ENCODE measurements around the gene IGSF8.

The IGSF8 gene

GRCh38 chr1:160134791-160135572, 36.6 kb upstream of the IGSF8 start:
- no peaks in the 10 kb centered on the region for H3K36me3 ChIP-seq (ENCODE audit: control insufficient read depth in 1 of 2, insufficient read depth in 2 of 2, low read length in 2 of 2)
- no peak overlapping the region for H3K4me3 ChIP-seq (ENCODE audit: low read depth in 1 of 2, low read length in 2 of 2)
- no peaks in the 10 kb centered on the region for H3K9me3 ChIP-seq (ENCODE audit: control insufficient read depth in 1 of 2, low read length in 2 of 2)
- no peak overlapping the region for H3K27ac ChIP-seq (ENCODE audit: low read depth, low read length)
- no peaks in the 10 kb centered on the region for H3K4me1 ChIP-seq (ENCODE audit: control insufficient read depth in 1 of 2, insufficient read depth in 2 of 2, low read length in 2 of 2)
- no peaks in the 10 kb centered on the region for H3K27me3 ChIP-seq (ENCODE audit: control insufficient read depth in 1 of 2, insufficient read depth in 2 of 2, low read length in 2 of 2)
- no peak overlapping the region for H3K9ac ChIP-seq (ENCODE audit: low read depth in 1 of 2, low read length in 2 of 2)

GRCh38 chr1:160133990-160134770, 35.8 kb upstream of the IGSF8 start:
- Histone ChIP-seq H3K9ac (ENCODE audit: low read depth in 1 of 2, low read length in 2 of 2) (no peak overlapping the region), H3K27ac (ENCODE audit: low read depth, low read length) (no peak overlapping the region), H3K9me3 (ENCODE audit: control insufficient read depth in 1 of 2, low read length in 2 of 2) (no peaks in the 10 kb centered on the region), H3K36me3 (ENCODE audit: control insufficient read depth in 1 of 2, insufficient read depth in 2 of 2, low read length in 2 of 2) (no peaks in the 10 kb centered on the region), H3K4me1 (ENCODE audit: control insufficient read depth in 1 of 2, insufficient read depth in 2 of 2, low read length in 2 of 2) (no peaks in the 10 kb centered on the region), H3K27me3 (ENCODE audit: control insufficient read depth in 1 of 2, insufficient read depth in 2 of 2, low read length in 2 of 2) (no peaks in the 10 kb centered on the region), H3K4me3 (ENCODE audit: low read depth in 1 of 2, low read length in 2 of 2) (no peak overlapping the region)

GRCh38 chr1:160131803-160132565, 33.6 kb upstream of the IGSF8 start:
- Histone ChIP-seq H3K4me3 (ENCODE audit: low read depth in 1 of 2, low read length in 2 of 2) (no peak overlapping the region), H3K4me1 (ENCODE audit: control insufficient read depth in 1 of 2, insufficient read depth in 2 of 2, low read length in 2 of 2) (peaks cover 2 to 5% of the 10 kb centered on the region in 2 donors), H3K9me3 (ENCODE audit: control insufficient read depth in 1 of 2, low read length in 2 of 2) (no peaks in the 10 kb centered on the region), H3K36me3 (ENCODE audit: control insufficient read depth in 1 of 2, insufficient read depth in 2 of 2, low read length in 2 of 2) (no peaks in the 10 kb centered on the region), H3K9ac (ENCODE audit: low read depth in 1 of 2, low read length in 2 of 2) (no peak overlapping the region), H3K27ac (ENCODE audit: low read depth, low read length) (no peak overlapping the region), H3K27me3 (ENCODE audit: control insufficient read depth in 1 of 2, insufficient read depth in 2 of 2, low read length in 2 of 2) (no peaks in the 10 kb centered on the region)

GRCh38 chr1:160130939-160131338, 32.5 kb upstream of the IGSF8 start:
- H3K4me1 ChIP-seq (ENCODE audit: control insufficient read depth in 1 of 2, insufficient read depth in 2 of 2, low read length in 2 of 2): peaks cover 2 to 5% of the 10 kb centered on the region in 2 donors
- no peaks in the 10 kb centered on the region for H3K9me3 ChIP-seq (ENCODE audit: control insufficient read depth in 1 of 2, low read length in 2 of 2)
- no peak overlapping the region for H3K27ac ChIP-seq (ENCODE audit: low read depth, low read length)
- H3K4me3 ChIP-seq (ENCODE audit: low read depth in 1 of 2, low read length in 2 of 2): no peak overlapping the region
- no peak overlapping the region for H3K9ac ChIP-seq (ENCODE audit: low read depth in 1 of 2, low read length in 2 of 2)
- no peaks in the 10 kb centered on the region for H3K36me3 ChIP-seq (ENCODE audit: control insufficient read depth in 1 of 2, insufficient read depth in 2 of 2, low read length in 2 of 2)
- no peaks in the 10 kb centered on the region for H3K27me3 ChIP-seq (ENCODE audit: control insufficient read depth in 1 of 2, insufficient read depth in 2 of 2, low read length in 2 of 2)

GRCh38 chr1:160130486-160130885, 32.1 kb upstream of the IGSF8 start:
- no peak overlapping the region for H3K27ac ChIP-seq (ENCODE audit: low read depth, low read length)
- peaks cover 2 to 5% of the 10 kb centered on the region in 2 donors for H3K4me1 ChIP-seq (ENCODE audit: control insufficient read depth in 1 of 2, insufficient read depth in 2 of 2, low read length in 2 of 2)
- H3K36me3 ChIP-seq (ENCODE audit: control insufficient read depth in 1 of 2, insufficient read depth in 2 of 2, low read length in 2 of 2): no peaks in the 10 kb centered on the region
- no peak overlapping the region for H3K9ac ChIP-seq (ENCODE audit: low read depth in 1 of 2, low read length in 2 of 2)
- no peaks in the 10 kb centered on the region for H3K9me3 ChIP-seq (ENCODE audit: control insufficient read depth in 1 of 2, low read length in 2 of 2)
- H3K4me3 ChIP-seq (ENCODE audit: low read depth in 1 of 2, low read length in 2 of 2): no peak overlapping the region
- H3K27me3 ChIP-seq (ENCODE audit: control insufficient read depth in 1 of 2, insufficient read depth in 2 of 2, low read length in 2 of 2): no peaks in the 10 kb centered on the region

GRCh38 chr1:160129966-160130365, 31.5 kb upstream of the IGSF8 start:
- no peak overlapping the region for H3K27ac ChIP-seq (ENCODE audit: low read depth, low read length)
- no peak overlapping the region for H3K4me3 ChIP-seq (ENCODE audit: low read depth in 1 of 2, low read length in 2 of 2)
- no peaks in the 10 kb centered on the region for H3K9me3 ChIP-seq (ENCODE audit: control insufficient read depth in 1 of 2, low read length in 2 of 2)
- H3K4me1 ChIP-seq (ENCODE audit: control insufficient read depth in 1 of 2, insufficient read depth in 2 of 2, low read length in 2 of 2): peaks cover 2 to 5% of the 10 kb centered on the region in 2 donors
- no peaks in the 10 kb centered on the region for H3K27me3 ChIP-seq (ENCODE audit: control insufficient read depth in 1 of 2, insufficient read depth in 2 of 2, low read length in 2 of 2)
- no peak overlapping the region for H3K9ac ChIP-seq (ENCODE audit: low read depth in 1 of 2, low read length in 2 of 2)
- no peaks in the 10 kb centered on the region for H3K36me3 ChIP-seq (ENCODE audit: control insufficient read depth in 1 of 2, insufficient read depth in 2 of 2, low read length in 2 of 2)

GRCh38 chr1:160129558-160129957, 31.1 kb upstream of the IGSF8 start:
- Histone ChIP-seq H3K27ac (ENCODE audit: low read depth, low read length) (no peak overlapping the region), H3K9me3 (ENCODE audit: control insufficient read depth in 1 of 2, low read length in 2 of 2) (no peaks in the 10 kb centered on the region), H3K27me3 (ENCODE audit: control insufficient read depth in 1 of 2, insufficient read depth in 2 of 2, low read length in 2 of 2) (no peaks in the 10 kb centered on the region), H3K36me3 (ENCODE audit: control insufficient read depth in 1 of 2, insufficient read depth in 2 of 2, low read length in 2 of 2) (no peaks in the 10 kb centered on the region), H3K4me3 (ENCODE audit: low read depth in 1 of 2, low read length in 2 of 2) (no peak overlapping the region), H3K4me1 (ENCODE audit: control insufficient read depth in 1 of 2, insufficient read depth in 2 of 2, low read length in 2 of 2) (peaks cover 2 to 5% of the 10 kb centered on the region in 2 donors), H3K9ac (ENCODE audit: low read depth in 1 of 2, low read length in 2 of 2) (no peak overlapping the region)

GRCh38 chr1:160129046-160129445, 30.6 kb upstream of the IGSF8 start:
- Histone ChIP-seq H3K9ac (ENCODE audit: low read depth in 1 of 2, low read length in 2 of 2) (no peak overlapping the region), H3K27ac (ENCODE audit: low read depth, low read length) (no peak overlapping the region)

GRCh38 chr1:160128636-160129035, 30.2 kb upstream of the IGSF8 start:
- Histone ChIP-seq H3K36me3 (ENCODE audit: control insufficient read depth in 1 of 2, insufficient read depth in 2 of 2, low read length in 2 of 2) (no peaks in the 10 kb centered on the region), H3K9me3 (ENCODE audit: control insufficient read depth in 1 of 2, low read length in 2 of 2) (no peaks in the 10 kb centered on the region), H3K9ac (ENCODE audit: low read depth in 1 of 2, low read length in 2 of 2) (no peak overlapping the region), H3K4me3 (ENCODE audit: low read depth in 1 of 2, low read length in 2 of 2) (no peak overlapping the region), H3K27me3 (ENCODE audit: control insufficient read depth in 1 of 2, insufficient read depth in 2 of 2, low read length in 2 of 2) (no peaks in the 10 kb centered on the region), H3K4me1 (ENCODE audit: control insufficient read depth in 1 of 2, insufficient read depth in 2 of 2, low read length in 2 of 2) (peaks cover 2 to 5% of the 10 kb centered on the region in 2 donors), H3K27ac (ENCODE audit: low read depth, low read length) (no peak overlapping the region)

More at GRCh38 chr1:160129046-160129445, 30.6 kb upstream of the IGSF8 start:
- H3K36me3 ChIP-seq (ENCODE audit: control insufficient read depth in 1 of 2, insufficient read depth in 2 of 2, low read length in 2 of 2): no peaks in the 10 kb centered on the region
- H3K27me3 ChIP-seq (ENCODE audit: control insufficient read depth in 1 of 2, insufficient read depth in 2 of 2, low read length in 2 of 2): no peaks in the 10 kb centered on the region
- no peaks in the 10 kb centered on the region for H3K9me3 ChIP-seq (ENCODE audit: control insufficient read depth in 1 of 2, low read length in 2 of 2)
- H3K4me3 ChIP-seq (ENCODE audit: low read depth in 1 of 2, low read length in 2 of 2): no peak overlapping the region
- peaks cover 2 to 5% of the 10 kb centered on the region in 2 donors for H3K4me1 ChIP-seq (ENCODE audit: control insufficient read depth in 1 of 2, insufficient read depth in 2 of 2, low read length in 2 of 2)
